GM19397 (cell line): ENCODE measurements around the gene SPPL2B.
"Not testable (repeated sequence)": the region's sequence is repeated elsewhere in the genome, so short reads cannot be mapped to it uniquely, and the experiment has no call there.

ENCODE experiments used
- ATAC-seq: cut with Tn5 transposase; IDR thresholded peaks from one replicate; pipeline ENCODE4 v1.9.1; 2021; ENCODE audit warnings: mild to moderate bottlenecking, moderate library complexity; ENCODE audit not compliant: unreplicated experiment

The SPPL2B gene

GRCh38 chr19:2336528-2337328 is 8.2 kb downstream of the SPPL2B start:
- ATAC-seq = no peak

GRCh38 chr19:2337329-2337707 is 8.8 kb downstream of the SPPL2B start:
- no peak for ATAC-seq

- ATAC-seq = no peak
Observed at GRCh38 chr19:2338055-2338615, 9.7 kb downstream of the SPPL2B start.

- ATAC-seq = no peak
Observed at GRCh38 chr19:2338751-2339643, 10.5 kb downstream of the SPPL2B start.

- no peak for ATAC-seq
Observed at GRCh38 chr19:2339644-2340310, 11.3 kb downstream of the SPPL2B start.

GRCh38 chr19:2340496-2341243 is 12.2 kb downstream of the SPPL2B start:
- no peak for ATAC-seq

- ATAC-seq = no peak
Observed at GRCh38 chr19:2341244-2341751, 12.8 kb downstream of the SPPL2B start.

GRCh38 chr19:2341982-2342381 is 13.5 kb downstream of the SPPL2B start:
- no peak for ATAC-seq

GRCh38 chr19:2342656-2343288 is 14.3 kb downstream of the SPPL2B start:
- no peak for ATAC-seq

GRCh38 chr19:2343289-2343982 is 15.0 kb downstream of the SPPL2B start:
- ATAC-seq = no peak

GRCh38 chr19:2344381-2344870 is 15.9 kb downstream of the SPPL2B start:
- ATAC-seq = no peak

GRCh38 chr19:2345076-2345475 is 16.6 kb downstream of the SPPL2B start:
- ATAC-seq = no peak

GRCh38 chr19:2345794-2346663 is 17.5 kb downstream of the SPPL2B start:
- no peak for ATAC-seq

- ATAC-seq = not testable (repeated sequence)
Observed at GRCh38 chr19:2349818-2350217, 21.3 kb downstream of the SPPL2B start.

GRCh38 chr19:2350656-2351055 is 22.2 kb downstream of the SPPL2B start:
- no peak for ATAC-seq

GRCh38 chr19:2351591-2351990 is 23.1 kb downstream of the SPPL2B start:
- ATAC-seq = no peak

- no peak for ATAC-seq
Observed at GRCh38 chr19:2352121-2352520, 23.6 kb downstream of the SPPL2B start.
